Immature natural killer cell (primary cell): ENCODE data around the gene TBC1D4. TPM values are rescaled to one million over a fixed set of nuclear protein-coding genes. Genes with fewer than 3 reads are reported as not detected.
"Not testable (repeated sequence)": the region's sequence is repeated elsewhere in the genome, so short reads cannot be mapped to it uniquely, and the experiment has no call there.

ENCODE experiments used
- DNase-seq, 3 donors: peaks; one replicate each; pipeline ENCODE4 v3.0.0; 2022; ENCODE audit warnings: mixed read lengths in 1 of 3
- H3K27ac Mint-ChIP-seq, 6 donors: one replicate each; pipeline ENCODE4 v1.8.0; 2020; ENCODE audit warnings: mixed read lengths in 6 of 6, mild to moderate bottlenecking in 5 of 6, inconsistent platforms in 4 of 6, moderate library complexity in 3 of 6
- H3K27me3 Mint-ChIP-seq, 3 donors: one replicate each; pipeline ENCODE4 v1.8.0; 2020 to 2021; ENCODE audit warnings: low read depth in 3 of 3, mild to moderate bottlenecking in 3 of 3, mixed read lengths in 3 of 3, moderate library complexity in 3 of 3, inconsistent platforms in 1 of 3
- H3K36me3 Mint-ChIP-seq, 3 donors: one replicate each; pipeline ENCODE4 v1.8.0; 2020; ENCODE audit warnings: mixed read lengths in 3 of 3, inconsistent platforms in 2 of 3, mild to moderate bottlenecking in 2 of 3
- H3K4me1 Mint-ChIP-seq, 2 donors: one replicate each; pipeline ENCODE4 v1.8.0; 2020; ENCODE audit warnings: inconsistent platforms in 2 of 2, mild to moderate bottlenecking in 2 of 2, mixed read lengths in 2 of 2, moderate library complexity in 1 of 2
- H3K4me3 Mint-ChIP-seq, 5 donors: one replicate each; pipeline ENCODE4 v1.8.0; 2020; ENCODE audit warnings: mild to moderate bottlenecking in 5 of 5, mixed read lengths in 5 of 5, inconsistent platforms in 3 of 5, moderate library complexity in 3 of 5
- H3K9me3 Mint-ChIP-seq, 6 donors: one replicate each; pipeline ENCODE4 v1.8.0; 2020; ENCODE audit warnings: mild to moderate bottlenecking in 6 of 6, mixed read lengths in 6 of 6, inconsistent platforms in 4 of 6, moderate library complexity in 3 of 6
- polyA plus RNA-seq, 3 donors: library from polyadenylated mRNA; unstranded; fragments of 300-500 nt; fragmentation: Illumina TruSeq; gene quantifications; one replicate each; pipeline ENCODE4 v1.2.3, GENCODE V29; 2021

The TBC1D4 gene
- polyA plus RNA-seq, 3 donors from 2014 or later, result 0.86 to 1.5 (median 1.2) TPM

- no peaks in the 10 kb centered on the region for H3K4me1 Mint-ChIP-seq
- peaks cover 0 to 2% (median 1%) of the 10 kb centered on the region in 3 donors for H3K27me3 Mint-ChIP-seq
- H3K36me3 Mint-ChIP-seq, result peaks cover 0 to 4% (median 0%) of the 10 kb centered on the region in 3 donors
- H3K9me3 Mint-ChIP-seq, result peaks cover 0 to 3% (median 0%) of the 10 kb centered on the region in 6 donors
- H3K27ac Mint-ChIP-seq, result no peak overlapping the region
- no peak overlapping the region for H3K4me3 Mint-ChIP-seq
- DNase-seq, result no peak
These were observed 26.0 kb downstream of the TBC1D4 start for GRCh38 chr13:75455962-75456361.

GRCh38 chr13:75454497-75454896 is 27.5 kb downstream of the TBC1D4 start:
- DNase-seq, result no peak
- H3K4me3 Mint-ChIP-seq, result no peak overlapping the region
- H3K9me3 Mint-ChIP-seq, result no peaks in the 10 kb centered on the region
- H3K36me3 Mint-ChIP-seq, result no peaks in the 10 kb centered on the region
- H3K27ac Mint-ChIP-seq, result no peak overlapping the region
- peaks cover 0 to 2% (median 1%) of the 10 kb centered on the region in 3 donors for H3K27me3 Mint-ChIP-seq
- H3K4me1 Mint-ChIP-seq, result no peaks in the 10 kb centered on the region

DNA sequence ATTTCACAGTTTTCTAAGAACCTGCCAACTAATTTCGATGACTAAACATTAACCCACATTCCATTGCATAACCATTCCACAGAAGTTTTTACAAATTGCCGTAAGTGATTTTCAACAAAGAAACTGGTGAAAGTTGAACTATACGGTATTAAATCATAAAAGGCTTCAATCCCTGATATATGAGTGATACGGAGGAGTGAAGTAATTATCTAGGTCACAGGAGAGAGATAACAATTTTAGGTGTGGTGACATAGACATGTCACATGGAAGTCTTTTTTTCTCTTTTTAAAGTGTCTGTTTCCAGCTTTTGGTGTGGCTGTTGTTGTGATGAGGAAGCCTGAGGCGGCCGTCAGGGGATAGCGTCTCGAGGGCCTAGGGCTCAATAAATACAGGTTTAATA is 29.4 kb downstream of the TBC1D4 start:
- Mint-ChIP-seq H3K36me3 (no peaks in the 10 kb centered on the region), H3K27me3 (peaks cover 0 to 1% (median 0%) of the 10 kb centered on the region in 3 donors), H3K9me3 (no peaks in the 10 kb centered on the region), H3K4me1 (no peaks in the 10 kb centered on the region), H3K4me3 (no peak overlapping the region), H3K27ac (no peak overlapping the region)
- no peak for DNase-seq

GRCh38 chr13:75447493-75447892 is 34.5 kb downstream of the TBC1D4 start:
- Mint-ChIP-seq H3K27me3 (peaks cover 0 to 4% (median 3%) of the 10 kb centered on the region in 3 donors), H3K4me1 (no peaks in the 10 kb centered on the region), H3K4me3 (no peak overlapping the region), H3K27ac (no peak overlapping the region), H3K9me3 (no peaks in the 10 kb centered on the region), H3K36me3 (no peaks in the 10 kb centered on the region)
- DNase-seq, result no peak

DNA sequence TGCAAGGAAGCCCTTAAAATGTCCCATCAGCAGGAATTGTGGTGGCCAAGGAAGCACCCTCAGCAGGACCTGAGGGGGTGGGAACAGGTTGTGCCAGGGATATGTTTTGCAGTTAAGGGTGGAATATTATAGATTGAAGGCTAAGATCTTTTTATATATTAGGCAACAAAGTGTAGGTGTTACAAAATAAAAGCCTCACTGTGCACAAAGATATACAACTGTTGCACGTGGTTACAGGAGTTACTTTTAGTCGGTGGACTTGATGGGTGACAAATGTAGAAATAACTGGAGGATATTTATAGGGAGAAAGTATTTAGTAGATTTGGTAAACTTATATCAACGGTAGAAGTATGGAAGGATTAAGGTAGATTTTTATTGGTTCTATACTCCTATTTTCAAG is 35.1 kb downstream of the TBC1D4 start:
- H3K4me1 Mint-ChIP-seq, result no peaks in the 10 kb centered on the region
- no peak overlapping the region for H3K27ac Mint-ChIP-seq
- no peak overlapping the region for H3K4me3 Mint-ChIP-seq
- H3K27me3 Mint-ChIP-seq, result peaks cover 0 to 6% (median 3%) of the 10 kb centered on the region in 3 donors
- H3K9me3 Mint-ChIP-seq, result no peaks in the 10 kb centered on the region
- no peaks in the 10 kb centered on the region for H3K36me3 Mint-ChIP-seq
- DNase-seq, result no peak

GRCh38 chr13:75445717-75446499 is 36.1 kb downstream of the TBC1D4 start:
- Mint-ChIP-seq H3K4me3 (no peak overlapping the region), H3K4me1 (no peaks in the 10 kb centered on the region), H3K36me3 (no peaks in the 10 kb centered on the region), H3K27me3 (peaks cover 0 to 6% (median 3%) of the 10 kb centered on the region in 3 donors), H3K9me3 (no peaks in the 10 kb centered on the region), H3K27ac (no peak overlapping the region)
- no peak for DNase-seq

- H3K4me3 Mint-ChIP-seq, result no peak overlapping the region
- H3K4me1 Mint-ChIP-seq, result no peaks in the 10 kb centered on the region
- no peak for DNase-seq
- no peaks in the 10 kb centered on the region for H3K9me3 Mint-ChIP-seq
- no peaks in the 10 kb centered on the region for H3K36me3 Mint-ChIP-seq
- peaks cover 0 to 10% (median 3%) of the 10 kb centered on the region in 3 donors for H3K27me3 Mint-ChIP-seq
- no peak overlapping the region for H3K27ac Mint-ChIP-seq
These were observed 38.0 kb downstream of the TBC1D4 start for GRCh38 chr13:75444016-75444415.

DNA sequence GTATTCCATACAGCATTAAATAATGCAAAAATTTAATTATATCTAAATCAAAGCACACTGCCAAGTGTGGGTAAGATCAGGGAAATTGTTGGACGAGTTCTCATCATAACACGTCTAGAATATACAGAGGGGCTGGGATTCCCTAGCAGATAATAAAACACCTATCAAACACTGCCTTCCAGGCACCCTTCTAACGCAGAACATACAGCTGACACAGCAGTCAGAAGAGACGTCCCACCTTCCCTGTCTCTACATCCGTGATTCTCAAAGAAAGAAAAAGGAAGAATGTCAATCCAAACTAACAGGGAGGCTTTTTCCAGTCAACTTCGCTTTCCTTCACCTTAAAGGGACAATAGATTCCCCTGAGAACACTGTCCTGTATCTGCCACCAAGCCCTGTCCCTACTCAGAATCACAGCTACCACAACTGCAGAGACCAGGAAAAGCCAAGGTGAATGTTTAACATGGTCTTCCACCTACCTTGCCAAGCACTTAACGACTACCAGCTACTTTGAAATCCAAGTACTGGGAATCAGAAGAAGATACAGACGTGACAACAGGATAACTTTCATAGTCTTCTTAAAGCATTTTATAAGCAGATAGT is 38.5 kb downstream of the TBC1D4 start:
- H3K36me3 Mint-ChIP-seq, result no peaks in the 10 kb centered on the region
- H3K4me3 Mint-ChIP-seq, result no peak overlapping the region
- no peak for DNase-seq
- no peaks in the 10 kb centered on the region for H3K4me1 Mint-ChIP-seq
- no peak overlapping the region for H3K27ac Mint-ChIP-seq
- H3K27me3 Mint-ChIP-seq, result peaks cover 0 to 10% (median 3%) of the 10 kb centered on the region in 3 donors
- no peaks in the 10 kb centered on the region for H3K9me3 Mint-ChIP-seq

DNA sequence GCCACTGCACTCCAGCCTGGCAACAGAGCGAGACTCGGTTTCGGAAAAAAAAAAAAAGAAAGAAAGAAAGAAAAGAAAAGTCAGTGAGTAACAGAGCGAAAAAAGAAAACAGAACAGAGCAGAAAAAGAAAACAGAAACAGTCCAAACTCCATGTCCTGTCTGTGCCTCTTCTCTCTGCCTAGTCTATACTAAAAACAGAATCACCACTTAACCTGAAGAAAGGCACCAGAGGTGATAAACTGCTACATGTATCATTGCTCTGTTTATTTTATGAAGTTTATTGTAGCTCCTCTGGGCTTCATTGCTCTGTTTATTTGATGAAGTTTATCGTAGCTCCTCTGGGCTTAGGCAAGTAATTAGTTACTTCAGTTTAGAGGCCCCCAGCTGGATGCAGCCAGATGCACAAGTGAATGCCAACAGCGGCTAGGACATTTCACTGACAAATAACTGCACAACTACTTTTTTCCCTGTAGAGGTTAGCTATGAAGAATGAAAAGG is 39.2 kb downstream of the TBC1D4 start:
- Mint-ChIP-seq H3K36me3 (no peaks in the 10 kb centered on the region), H3K27ac (no peak overlapping the region), H3K4me3 (no peak overlapping the region)

GRCh38 chr13:75440100-75440499 is 41.9 kb downstream of the TBC1D4 start:
- Mint-ChIP-seq H3K27me3 (peaks cover 0 to 11% (median 3%) of the 10 kb centered on the region in 3 donors), H3K4me1 (no peaks in the 10 kb centered on the region), H3K4me3 (no peak overlapping the region), H3K9me3 (peaks cover 0 to 2% (median 0%) of the 10 kb centered on the region in 6 donors), H3K36me3 (no peaks in the 10 kb centered on the region), H3K27ac (no peak overlapping the region)
- DNase-seq, result no peak

More for the DNA sequence above, 39.2 kb downstream of the TBC1D4 start:
- DNase-seq, result no peak
- Mint-ChIP-seq H3K9me3 (no peaks in the 10 kb centered on the region), H3K4me1 (no peaks in the 10 kb centered on the region), H3K27me3 (peaks cover 0 to 10% (median 3%) of the 10 kb centered on the region in 3 donors)

GRCh38 chr13:75437582-75438318 is 44.2 kb downstream of the TBC1D4 start:
- Mint-ChIP-seq H3K36me3 (no peaks in the 10 kb centered on the region), H3K27me3 (peaks cover 0 to 13% (median 0%) of the 10 kb centered on the region in 3 donors), H3K9me3 (peaks cover 0 to 2% (median 0%) of the 10 kb centered on the region in 6 donors), H3K4me1 (no peaks in the 10 kb centered on the region), H3K27ac (no peak overlapping the region), H3K4me3 (no peak overlapping the region)
- DNase-seq, result no peak

- H3K4me3 Mint-ChIP-seq, H3K9me3 Mint-ChIP-seq, H3K36me3 Mint-ChIP-seq, H3K4me1 Mint-ChIP-seq, H3K27ac Mint-ChIP-seq, DNase-seq: not testable (repeated sequence)
- H3K27me3 Mint-ChIP-seq, result peaks cover 0 to 13% (median 2%) of the 10 kb centered on the region in 3 donors
These were observed 47.8 kb downstream of the TBC1D4 start for GRCh38 chr13:75434126-75434525.

GRCh38 chr13:75432811-75433244 is 49.1 kb downstream of the TBC1D4 start:
- Mint-ChIP-seq H3K4me3 (no peak overlapping the region), H3K9me3 (peaks cover 0 to 2% (median 0%) of the 10 kb centered on the region in 6 donors), H3K4me1 (no peaks in the 10 kb centered on the region), H3K27ac (no peak overlapping the region), H3K27me3 (peaks cover 0 to 13% (median 2%) of the 10 kb centered on the region in 3 donors), H3K36me3 (no peaks in the 10 kb centered on the region)
- no peak for DNase-seq

GRCh38 chr13:75432045-75432444 is 49.9 kb downstream of the TBC1D4 start:
- H3K36me3 Mint-ChIP-seq, result no peaks in the 10 kb centered on the region
- no peak overlapping the region for H3K4me3 Mint-ChIP-seq
- DNase-seq, result no peak
- no peak overlapping the region for H3K27ac Mint-ChIP-seq
- H3K27me3 Mint-ChIP-seq, result peaks cover 0 to 13% (median 2%) of the 10 kb centered on the region in 3 donors
- no peaks in the 10 kb centered on the region for H3K4me1 Mint-ChIP-seq
- H3K9me3 Mint-ChIP-seq, result peaks cover 0 to 2% (median 0%) of the 10 kb centered on the region in 6 donors
